Mammary epithelial cell (primary cell): ENCODE measurements around the gene GOLT1A.

Experiments
- CTCF ChIP-seq, 2 donors: IDR thresholded peaks in 1 of 2; conservative IDR thresholded peaks in 1 of 2; 2 replicates each; pipeline ENCODE4 v1.5.1; 2011 to 2012; ENCODE audit warnings: inconsistent platforms in 2 of 2, low read length in 2 of 2, mild to moderate bottlenecking in 2 of 2, control low read depth in 1 of 2, low read depth in 1 of 2; ENCODE audit not compliant: insufficient read depth in 1 of 2; ENCODE audit errors: extremely low read depth in 1 of 2
- EZH2 ChIP-seq: IDR thresholded peaks from 2 replicates; pipeline ENCODE4 v1.6.1; 2012; ENCODE audit warnings: low read length, inconsistent platforms, borderline replicate concordance

GRCh38 chr1:204227996-204228785 is 14.4 kb upstream of the GOLT1A start:
- TF ChIP-seq EZH2 (no peak), CTCF (conservative IDR thresholded peaks at IDR 0.05 in 1 of 2, IDR thresholded peaks at IDR 0.05 in 1 of 2; ENCODE audit: extremely low read depth in 1 of 2, insufficient read depth in 1 of 2, low read depth in 1 of 2, low read length in 2 of 2) (no peak)
